Smooth muscle cell (in vitro differentiated cells): ENCODE results near the gene ASXL2. TPM values are rescaled to one million over a fixed set of nuclear protein-coding genes. Genes with fewer than 3 reads are reported as not detected.
A peak's percentile ranks its signal among the peaks of the same experiment; 100 is the strongest.
"Not testable (repeated sequence)": the region's sequence is repeated elsewhere in the genome, so short reads cannot be mapped to it uniquely, and the experiment has no call there.

Experiments used
- DNase-seq: peaks from one replicate; lab custom pipeline; 2025; ENCODE audit not compliant: unreplicated experiment; lab: John Stamatoyannopoulos, UW
- H2AFZ ChIP-seq: fragments of 200-600 bp; sonication (generic); 2 replicates; pipeline ENCODE4 v1.6.0; 2016; ENCODE audit warnings: antibody characterized with exemption, low read depth, mild to moderate bottlenecking
- H3F3A ChIP-seq: fragments of 200-600 bp; sonication (generic); 2 replicates; pipeline ENCODE4 v1.6.0; 2017; ENCODE audit warnings: antibody characterized with exemption, low read depth
- H3K27ac ChIP-seq: fragments of 200-600 bp; sonication (generic); 2 replicates; pipeline ENCODE4 v1.5.1; 2016; ENCODE audit warnings: low read depth, mild to moderate bottlenecking
- H3K27me3 ChIP-seq: fragments of 200-600 bp; sonication (generic); 2 replicates; pipeline ENCODE4 v1.6.1; 2016; ENCODE audit warnings: low read depth, mild to moderate bottlenecking
- H3K36me3 ChIP-seq: fragments of 200-600 bp; sonication (generic); 2 replicates; pipeline ENCODE4 v1.5.1; 2016; ENCODE audit warnings: low read depth
- H3K4me1 ChIP-seq: fragments of 200-600 bp; sonication (generic); 2 replicates; pipeline ENCODE4 v1.5.1; 2016; ENCODE audit warnings: low read depth
- H3K4me2 ChIP-seq: fragments of 200-600 bp; sonication (generic); 2 replicates; pipeline ENCODE4 v1.6.0; 2016; ENCODE audit warnings: mild to moderate bottlenecking
- H3K4me3 ChIP-seq: fragments of 200-600 bp; sonication (generic); 2 replicates; pipeline ENCODE4 v1.5.1; 2016; ENCODE audit warnings: mild to moderate bottlenecking
- H3K79me2 ChIP-seq: fragments of 200-600 bp; sonication (generic); 2 replicates; pipeline ENCODE4 v1.6.0; 2016; ENCODE audit warnings: low read depth, mild to moderate bottlenecking
- H3K9ac ChIP-seq: fragments of 200-600 bp; sonication (generic); 2 replicates; pipeline ENCODE4 v1.6.0; 2016; ENCODE audit warnings: low read depth
- H3K9me3 ChIP-seq: fragments of 200-600 bp; sonication (generic); replicated peaks from 2 replicates; pipeline ENCODE4 v1.5.1; 2016; ENCODE audit warnings: low read depth
- H4K20me1 ChIP-seq: fragments of 200-600 bp; sonication (generic); 2 replicates; pipeline ENCODE4 v1.6.0; 2016; ENCODE audit warnings: low read depth
- CTCF ChIP-seq: fragments of 200-600 bp; sonication (generic); IDR thresholded peaks from 2 replicates; pipeline ENCODE4 v1.5.1; 2017; ENCODE audit warnings: borderline replicate concordance, mild to moderate bottlenecking, antibody characterized with exemption; ENCODE audit not compliant: insufficient read depth, poor library complexity, severe bottlenecking
- WGBS: methylation state at CpG from one replicate; pipeline ENCODE4 v1.1.7; 2016; ENCODE audit warnings: low lambda C conversion rate; 5-methylcytosine and 5-hydroxymethylcytosine counted together
- polyA plus RNA-seq: library from polyadenylated mRNA; unstranded; fragments of >200 nt; fragmentation: Nextera tagmentation; extraction: Ambion mirVana; gene quantifications from 2 replicates; pipeline ENCODE4 v1.2.1, GENCODE V29; 2016
- total RNA-seq: library from RNA; depleted of rRNA; stranded (reverse); fragments of >200 nt; gene quantifications from 2 replicates; pipeline ENCODE4 v1.2.3, GENCODE V29; 2014

Gene ASXL2
- total and polyA plus RNA-seq, 2 experiments from 2014 or later, result 4.1 to 13.2 TPM

GRCh38 chr2:25851740-25852503 is 26.4 kb downstream of the ASXL2 start:
- H3F3A ChIP-seq, result no peaks in the 10 kb centered on the region
- H4K20me1 ChIP-seq, result peaks cover 51% of the 10 kb centered on the region
- peak; percentile 64 for TF ChIP-seq CTCF
- peaks cover 52% of the 10 kb centered on the region for H3K79me2 ChIP-seq
- peak overlapping the region; percentile 89 for H3K27ac ChIP-seq
- H3K9ac ChIP-seq, result peak overlapping the region; percentile 48
- H2AFZ ChIP-seq, result no peak overlapping the region
- WGBS, result 31% methylated on average over 11 of the region's 11 CpGs
- H3K4me2 ChIP-seq, result peak overlapping the region; percentile 64
- H3K4me1 ChIP-seq, result peaks cover 10% of the 10 kb centered on the region
- H3K36me3 ChIP-seq, result no peaks in the 10 kb centered on the region
- no peaks in the 10 kb centered on the region for H3K9me3 ChIP-seq
- DNase-seq, result no peak
- H3K4me3 ChIP-seq, result peak overlapping the region; percentile 10
- H3K27me3 ChIP-seq, result no peaks in the 10 kb centered on the region

DNA sequence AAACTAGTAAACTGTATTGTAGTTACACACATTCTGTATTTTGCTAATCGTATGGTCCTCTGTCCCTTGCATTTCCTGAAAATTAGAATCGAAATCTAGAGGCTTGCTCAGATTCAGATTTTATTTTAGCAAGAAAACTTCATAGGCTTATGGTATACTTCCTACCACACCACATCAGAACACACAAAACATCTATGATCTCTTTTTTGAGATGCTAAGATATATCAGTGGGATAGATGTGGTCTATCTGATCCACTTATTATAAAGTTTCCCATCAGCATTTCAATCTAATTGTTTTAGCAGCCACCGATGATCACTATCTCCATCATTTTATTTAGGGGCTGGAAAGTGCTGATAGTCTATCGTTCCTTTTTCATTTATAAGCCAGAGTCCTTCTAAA is 27.9 kb downstream of the ASXL2 start:
- 95% methylated on average over 4 of the region's 4 CpGs for WGBS
- not testable (repeated sequence) for H3K36me3 ChIP-seq, H3K27ac ChIP-seq, H2AFZ ChIP-seq, H3K27me3 ChIP-seq, H3F3A ChIP-seq, H3K9ac ChIP-seq, H3K4me2 ChIP-seq, DNase-seq, H3K9me3 ChIP-seq, H3K4me3 ChIP-seq
- H4K20me1 ChIP-seq, result peaks cover 43% of the 10 kb centered on the region
- H3K79me2 ChIP-seq, result peaks cover 55% of the 10 kb centered on the region
- H3K4me1 ChIP-seq, result peaks cover 10% of the 10 kb centered on the region

DNA sequence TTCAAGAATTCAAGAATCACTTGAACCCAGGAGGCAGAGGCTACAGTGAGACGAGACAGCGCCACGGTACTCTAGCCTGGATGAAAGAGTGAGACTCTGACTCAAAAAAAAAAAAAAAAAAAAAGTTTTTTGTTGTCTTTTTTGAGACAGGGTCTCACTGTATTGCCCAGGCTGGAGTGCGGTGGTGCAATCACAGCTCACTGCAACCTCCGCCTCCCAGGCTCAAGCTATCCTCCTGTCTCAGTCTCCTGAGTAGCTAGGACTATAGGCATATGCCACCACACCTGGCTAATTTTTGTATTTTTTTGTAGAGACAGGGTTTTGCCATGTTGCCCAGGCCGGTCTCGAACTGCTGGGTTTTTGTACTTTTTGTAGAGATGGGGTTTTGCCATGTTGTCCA is 28.9 kb downstream of the ASXL2 start:
- not testable (repeated sequence) for H3F3A ChIP-seq, H2AFZ ChIP-seq, H3K27me3 ChIP-seq, H3K36me3 ChIP-seq, H3K27ac ChIP-seq, DNase-seq, H3K9me3 ChIP-seq, H3K4me2 ChIP-seq, H3K9ac ChIP-seq, H3K4me3 ChIP-seq
- peaks cover 52% of the 10 kb centered on the region for H3K79me2 ChIP-seq
- WGBS, result over 99% methylated on average over 7 of the region's 7 CpGs
- peaks cover 33% of the 10 kb centered on the region for H4K20me1 ChIP-seq
- peaks cover 10% of the 10 kb centered on the region for H3K4me1 ChIP-seq

- Histone ChIP-seq H3K9ac (no peak overlapping the region), H2AFZ (no peak overlapping the region), H3K4me2 (no peak overlapping the region), H3K4me1 (no peaks in the 10 kb centered on the region), H3K9me3 (no peaks in the 10 kb centered on the region), H3K27ac (no peak overlapping the region), H3K36me3 (no peaks in the 10 kb centered on the region), H3K4me3 (no peak overlapping the region), H3K27me3 (no peaks in the 10 kb centered on the region), H4K20me1 (peaks cover 23% of the 10 kb centered on the region), H3F3A (no peaks in the 10 kb centered on the region), H3K79me2 (peaks cover 46% of the 10 kb centered on the region)
- WGBS, result 78% methylated on average over 7 of the region's 7 CpGs
- DNase-seq, result no peak
- TF ChIP-seq CTCF, result no peak
Measured at GRCh38 chr2:25845843-25846505, 32.3 kb downstream of the ASXL2 start.
